Measurements from ENCODE around the gene NGB.

NGB gene

GRCh38 chr14:77309131-77309530, 38.1 kb upstream of the NGB start:
- DNase-seq, result no peak
- no peak for TF ChIP-seq CTCF (IDR thresholded peaks at IDR 0.05; ENCODE audit: low read depth, low read length)
- Histone ChIP-seq H3K27me3 (no peaks in the 10 kb centered on the region), H3K9me3 (no peaks in the 10 kb centered on the region), H3K4me1 (peaks cover 7% of the 10 kb centered on the region; the same call in 1 of the 2 replicates), H3K36me3 (no peaks in the 10 kb centered on the region; the same call in none of the 2 replicates), H3K4me3 (ENCODE audit: low read depth, low read length) (no peak overlapping the region)

DNA sequence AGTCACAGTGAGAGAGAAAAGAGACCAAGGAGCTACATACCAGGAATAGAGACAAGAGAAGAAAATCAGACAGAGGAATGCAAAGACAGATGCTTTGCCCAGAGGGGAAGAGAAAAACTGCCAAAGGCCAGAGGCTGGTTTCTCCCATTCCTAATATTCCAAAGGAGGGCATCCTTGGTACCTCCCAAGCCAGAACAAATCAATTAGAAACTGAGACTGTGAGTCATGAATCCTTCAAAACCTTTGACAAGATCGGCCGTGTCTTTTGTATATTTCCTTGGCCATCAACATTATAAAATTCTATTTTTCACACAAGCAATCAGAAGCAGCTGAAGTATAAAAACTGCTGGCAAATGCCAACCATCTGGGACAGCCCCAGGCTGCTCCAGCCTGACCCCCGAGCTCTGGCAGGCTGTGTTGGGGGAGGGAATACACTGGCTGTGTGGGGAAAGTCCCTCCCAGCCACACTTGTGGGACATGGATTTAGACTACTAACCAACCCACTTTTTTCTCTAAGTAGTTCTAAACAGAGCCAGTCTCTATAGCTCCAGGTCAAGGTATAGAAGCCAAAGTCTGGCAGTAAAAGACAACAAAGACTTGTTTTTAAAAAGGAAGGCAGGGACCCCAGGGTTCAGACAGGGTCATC, 36.0 kb upstream of the NGB start:
- TF ChIP-seq CTCF (IDR thresholded peaks at IDR 0.05; ENCODE audit: low read depth, low read length), result no peak
- DNase-seq, result no peak
- Histone ChIP-seq H3K27me3 (no peaks in the 10 kb centered on the region), H3K36me3 (no peaks in the 10 kb centered on the region; the same call in none of the 2 replicates), H3K4me3 (ENCODE audit: low read depth, low read length) (no peak overlapping the region), H3K9me3 (no peaks in the 10 kb centered on the region), H3K4me1 (no peaks in the 10 kb centered on the region; the same call in 1 of the 2 replicates)

GRCh38 chr14:77306416-77306815, 35.4 kb upstream of the NGB start:
- no peak overlapping the region for H3K4me3 ChIP-seq (ENCODE audit: low read depth, low read length)

GRCh38 chr14:77305696-77306095, 34.7 kb upstream of the NGB start:
- Histone ChIP-seq H3K4me3 (ENCODE audit: low read depth, low read length) (no peak overlapping the region), H3K27me3 (no peaks in the 10 kb centered on the region), H3K9me3 (no peaks in the 10 kb centered on the region), H3K36me3 (no peaks in the 10 kb centered on the region; the same call in 1 of the 2 replicates), H3K4me1 (no peaks in the 10 kb centered on the region; the same call in 1 of the 2 replicates)
- no peak for TF ChIP-seq CTCF (IDR thresholded peaks at IDR 0.05; ENCODE audit: low read depth, low read length)
- no peak for DNase-seq

More at GRCh38 chr14:77306416-77306815, 35.4 kb upstream of the NGB start:
- Histone ChIP-seq H3K36me3 (no peaks in the 10 kb centered on the region; the same call in none of the 2 replicates), H3K4me1 (no peaks in the 10 kb centered on the region; the same call in 1 of the 2 replicates), H3K9me3 (no peaks in the 10 kb centered on the region), H3K27me3 (no peaks in the 10 kb centered on the region)
- TF ChIP-seq CTCF (IDR thresholded peaks at IDR 0.05; ENCODE audit: low read depth, low read length), result no peak
- no peak for DNase-seq

DNA sequence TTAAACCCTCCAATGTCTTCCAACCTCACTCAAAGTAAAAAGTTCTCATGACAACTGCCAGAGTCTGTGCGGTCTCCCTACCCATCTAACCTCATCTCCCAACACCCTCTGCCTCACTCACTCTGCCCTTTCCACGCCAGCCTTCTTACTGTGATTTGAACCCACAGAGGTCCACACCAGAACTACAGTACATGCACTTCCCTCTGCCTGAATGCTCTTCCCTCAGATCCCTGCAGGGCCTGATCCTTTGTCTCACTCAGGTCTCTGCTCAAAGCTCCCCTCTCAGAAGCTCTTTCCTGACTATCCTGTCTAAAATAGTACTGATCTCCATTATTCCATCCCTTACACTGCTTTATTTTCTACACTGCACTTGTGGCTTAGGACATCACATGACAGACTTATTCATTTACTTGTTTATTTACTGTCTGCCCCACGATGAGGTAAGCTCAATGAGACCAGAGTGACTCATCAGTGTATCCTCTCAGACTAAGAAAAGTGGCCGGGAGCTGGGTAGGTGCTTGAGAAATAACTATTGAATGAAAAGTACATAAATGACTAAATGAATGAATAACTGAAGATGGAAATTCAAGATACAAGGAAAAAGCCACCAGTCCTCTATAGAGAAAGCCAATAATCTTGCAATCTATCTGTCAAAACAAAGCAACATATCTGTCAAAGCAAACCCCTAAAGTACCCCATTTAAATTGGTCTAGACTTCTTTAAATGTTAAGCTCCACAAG, 32.6 kb upstream of the NGB start:
- H3K27me3 ChIP-seq, result no peaks in the 10 kb centered on the region
- no peak for TF ChIP-seq CTCF (IDR thresholded peaks at IDR 0.05; ENCODE audit: low read depth, low read length)
- no peaks in the 10 kb centered on the region for H3K9me3 ChIP-seq
- no peaks in the 10 kb centered on the region; the same call in 1 of the 2 replicates for H3K4me1 ChIP-seq
- H3K36me3 ChIP-seq, result no peaks in the 10 kb centered on the region; the same call in 1 of the 2 replicates
- no peak overlapping the region for H3K4me3 ChIP-seq (ENCODE audit: low read depth, low read length)
- DNase-seq, result no peak

GRCh38 chr14:77302926-77303325, 31.9 kb upstream of the NGB start:
- Histone ChIP-seq H3K27me3 (no peaks in the 10 kb centered on the region), H3K36me3 (no peaks in the 10 kb centered on the region; the same call in 1 of the 2 replicates), H3K4me1 (no peaks in the 10 kb centered on the region; the same call in 1 of the 2 replicates), H3K9me3 (no peaks in the 10 kb centered on the region), H3K4me3 (ENCODE audit: low read depth, low read length) (no peak overlapping the region)
- DNase-seq, result no peak
- TF ChIP-seq CTCF (IDR thresholded peaks at IDR 0.05; ENCODE audit: low read depth, low read length), result no peak

All from BE2C (cell line).